GM19438 (cell line): Measurements from ENCODE around the gene SDS.

Experiments used
- ATAC-seq: cut with Tn5 transposase; IDR thresholded peaks from one replicate; pipeline ENCODE4 v1.9.1; 2021; ENCODE audit warnings: low read depth; ENCODE audit not compliant: unreplicated experiment

The SDS gene

DNA sequence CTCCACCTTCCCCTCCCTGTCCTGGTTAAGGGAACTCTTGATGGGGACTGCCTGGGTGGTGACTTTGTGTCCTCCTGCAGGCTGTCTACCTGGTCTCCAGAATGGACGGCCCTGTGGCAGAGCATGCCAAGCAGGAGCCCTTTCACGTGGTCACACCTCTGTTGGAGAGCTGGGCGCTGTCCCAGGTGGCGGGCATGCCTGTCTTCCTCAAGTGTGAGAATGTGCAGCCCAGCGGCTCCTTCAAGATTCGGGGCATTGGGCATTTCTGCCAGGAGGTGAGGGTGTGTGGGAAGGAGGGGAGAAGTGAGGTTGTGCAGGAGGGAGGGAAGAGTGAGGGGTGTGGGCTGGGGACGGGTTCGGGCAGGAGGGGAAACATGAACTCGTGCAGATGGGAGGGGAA, 24.2 kb upstream of the SDS start:
- no peak for ATAC-seq

DNA sequence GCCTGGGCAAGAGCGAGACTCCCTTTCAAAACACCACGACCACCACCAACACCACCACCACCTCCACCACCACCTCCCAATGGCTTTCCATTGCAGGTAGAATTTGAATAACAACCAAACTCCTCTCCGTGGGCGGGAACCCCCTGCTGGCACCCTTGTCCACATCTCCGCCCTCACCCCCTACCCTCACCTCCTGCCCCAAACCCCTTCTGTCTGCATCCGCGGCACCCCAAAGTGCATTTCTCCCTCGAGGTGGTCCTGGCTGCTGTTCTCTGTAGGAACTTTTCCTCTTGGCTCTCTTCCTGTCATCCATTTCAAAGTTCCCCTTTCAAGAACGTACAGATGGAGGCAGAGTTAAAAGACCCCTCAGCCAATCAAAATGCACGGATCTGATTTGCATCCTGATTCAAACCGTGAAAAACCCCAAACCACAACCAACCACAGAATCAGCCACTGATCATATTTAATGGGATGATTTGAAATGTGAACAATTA, 22.3 kb upstream of the SDS start:
- ATAC-seq, result no peak

DNA sequence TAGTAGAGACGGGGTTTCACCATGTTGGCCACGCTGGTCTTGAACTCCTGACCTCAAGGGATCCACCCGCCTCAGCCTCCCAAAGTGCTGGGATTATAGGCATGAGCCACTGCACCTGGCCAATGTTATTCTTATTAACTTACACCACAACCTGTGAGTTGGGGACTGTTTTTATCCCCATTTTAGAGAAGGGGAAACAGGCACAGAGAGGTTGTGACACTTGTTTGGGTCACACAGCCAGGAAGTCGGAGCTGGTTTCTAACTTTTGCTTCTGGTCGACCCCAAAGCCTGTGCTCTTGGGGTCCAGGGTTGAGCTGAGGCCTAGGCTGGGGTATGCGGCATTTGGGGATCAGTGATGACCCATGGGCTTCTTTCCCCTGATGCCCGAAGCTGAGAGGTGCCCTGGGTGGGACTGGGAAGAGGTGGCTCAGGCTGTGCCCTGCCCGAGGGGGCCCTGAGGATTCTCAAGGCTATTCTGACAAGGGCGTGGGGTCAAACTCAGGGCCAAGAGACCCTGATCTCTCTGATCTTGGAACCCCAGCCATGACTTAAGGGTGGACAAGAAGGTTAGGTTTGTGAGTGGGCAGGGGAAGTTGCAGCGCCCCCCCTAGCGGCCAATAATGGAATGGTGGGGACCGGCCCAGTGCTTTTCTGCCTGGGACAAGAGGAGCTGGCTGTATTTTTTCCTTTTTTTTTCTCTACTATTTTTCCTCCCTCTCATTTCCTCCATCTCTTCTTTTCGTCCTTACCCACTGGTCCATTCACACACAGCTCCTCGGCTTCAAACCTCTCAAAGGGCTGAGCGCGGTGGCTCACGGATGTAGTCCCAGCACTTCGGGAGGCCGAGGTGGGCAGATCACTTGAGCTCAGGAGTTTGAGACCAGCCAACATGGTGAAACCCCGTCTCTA, 21.5 kb upstream of the SDS start:
- no peak for ATAC-seq

DNA sequence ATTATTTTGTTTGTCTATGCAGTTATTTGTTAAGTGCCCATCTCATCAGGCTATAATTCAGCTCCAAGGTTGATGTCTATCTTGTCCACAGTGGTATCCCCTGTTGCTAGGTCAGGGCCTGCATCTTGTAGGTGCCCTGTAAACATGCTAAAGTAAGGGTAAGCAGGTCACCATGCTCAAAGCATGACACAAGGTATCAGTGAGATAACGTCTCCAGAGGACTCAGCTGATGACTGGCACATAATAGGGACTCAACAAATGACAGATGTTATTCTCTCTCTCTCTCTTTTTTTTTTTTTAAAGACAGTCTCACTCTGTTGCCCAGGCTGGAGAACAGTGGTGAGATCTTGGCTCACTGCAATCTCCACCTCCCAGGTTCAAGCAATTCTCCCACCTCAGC, 20.8 kb upstream of the SDS start:
- no peak for ATAC-seq

DNA sequence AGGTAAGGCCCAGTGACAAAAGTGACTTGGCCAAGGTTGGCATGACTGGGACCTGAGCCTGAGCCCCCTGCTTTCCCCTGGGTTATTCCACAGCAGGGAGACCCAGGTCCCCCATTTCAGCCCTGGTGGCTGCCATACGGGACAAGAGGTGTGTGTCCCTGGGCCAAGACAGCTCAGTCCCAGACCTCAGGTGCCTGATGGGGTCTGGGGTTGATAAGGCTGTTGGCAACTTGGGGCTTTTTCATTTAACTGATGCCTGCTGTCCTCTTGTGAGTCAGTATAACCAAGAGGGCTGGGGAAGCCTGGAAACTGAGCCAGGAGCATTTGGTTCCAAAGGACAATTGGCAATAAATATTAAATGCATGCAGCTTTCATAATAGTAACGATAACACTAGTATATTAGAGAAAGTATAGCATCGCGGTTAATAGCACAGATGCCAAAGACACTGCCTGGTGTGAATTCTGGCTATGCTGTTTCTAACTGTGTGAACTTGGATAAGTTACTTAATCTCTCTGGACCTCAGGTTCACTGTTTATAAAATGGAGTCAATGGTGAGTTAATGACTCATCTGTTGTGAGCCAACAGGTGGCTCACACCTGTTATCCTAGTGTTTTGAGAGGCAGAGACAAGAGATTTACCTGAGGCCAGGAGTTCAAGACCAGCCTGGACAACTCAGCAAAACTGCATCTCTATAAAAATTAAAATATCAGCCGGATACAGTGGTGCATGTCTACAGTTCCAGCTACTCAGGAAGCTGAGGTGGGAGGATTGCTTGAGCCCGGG, 19.4 kb upstream of the SDS start:
- ATAC-seq, result no peak

DNA sequence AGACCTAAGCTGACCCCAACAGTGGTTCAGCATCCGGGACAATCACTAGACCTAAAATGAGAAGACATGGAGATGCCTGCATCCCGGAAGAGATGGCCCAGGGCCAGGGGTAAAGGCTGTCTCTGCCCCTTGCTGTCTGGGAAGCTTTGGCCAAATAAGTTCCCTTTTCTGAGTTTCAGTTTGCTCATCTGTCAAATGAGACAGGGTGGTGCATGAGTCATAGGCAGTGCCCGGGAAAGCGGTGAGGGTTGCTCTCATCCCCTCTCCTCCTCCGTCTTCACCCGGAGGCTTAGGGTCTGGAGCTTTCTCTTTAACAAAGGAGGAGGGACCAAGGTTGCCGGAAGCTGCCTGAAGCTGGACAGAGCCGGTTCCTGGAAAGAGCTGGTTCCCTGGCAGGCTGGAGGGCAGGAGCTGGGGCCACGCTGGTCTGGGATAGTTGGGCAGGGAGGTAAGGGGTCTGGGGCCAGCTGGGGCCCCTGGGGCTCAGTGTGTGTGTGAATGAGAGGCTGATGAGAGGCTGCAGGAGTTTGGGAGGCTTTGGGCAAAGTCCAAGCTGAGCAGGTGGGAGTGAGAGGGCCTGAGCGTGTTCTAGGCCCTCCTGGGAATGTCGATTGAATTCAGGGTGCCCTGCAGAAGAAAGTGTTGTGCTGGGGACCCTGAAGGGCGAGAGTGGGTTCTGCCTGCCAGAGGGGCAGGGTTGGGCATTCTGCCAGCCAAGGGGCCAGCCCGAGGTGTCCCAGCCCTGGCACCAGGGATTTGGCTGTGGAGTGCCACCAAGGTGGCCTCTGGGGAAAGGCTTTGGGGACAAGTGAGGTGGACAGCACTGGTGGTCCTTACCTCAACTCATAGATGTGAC, 18.6 kb upstream of the SDS start, which contains the start of gene SDSL:
Gene SDSL (plus strand): TSS at position 351 of the 856 bp plus-strand sequence. CDS start 5,603 bp downstream, outside the sequence.
- ATAC-seq, result peak; percentile 79

DNA sequence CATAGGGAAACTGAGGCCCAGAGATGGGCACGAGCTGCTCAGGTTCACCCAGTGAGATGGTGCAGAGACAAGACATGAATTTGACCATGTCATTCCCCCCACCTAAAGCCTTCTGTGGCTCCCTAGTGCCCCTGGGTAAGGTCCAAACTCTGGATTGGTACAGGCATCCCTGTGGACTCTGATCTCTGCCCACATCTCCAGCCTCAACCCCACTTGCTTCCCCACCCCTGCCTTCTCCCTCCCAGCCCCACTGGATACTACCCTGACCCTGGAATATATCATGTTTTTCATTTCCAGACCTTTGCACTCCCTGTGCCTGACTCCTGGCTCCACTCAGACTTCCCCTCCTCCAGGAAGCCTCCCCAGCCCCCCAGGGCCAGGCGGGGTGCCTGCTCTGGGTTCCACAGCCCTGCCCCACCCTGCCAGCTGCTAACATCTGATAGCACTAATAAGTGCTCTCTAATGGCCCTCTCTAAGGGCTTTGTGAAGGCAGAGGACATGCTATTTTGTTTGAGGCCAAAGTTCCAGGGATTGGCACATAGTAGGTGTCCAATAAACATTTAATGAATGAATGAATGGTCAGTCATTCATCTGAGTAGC, 17.4 kb upstream of the SDS start:
- no peak for ATAC-seq

DNA sequence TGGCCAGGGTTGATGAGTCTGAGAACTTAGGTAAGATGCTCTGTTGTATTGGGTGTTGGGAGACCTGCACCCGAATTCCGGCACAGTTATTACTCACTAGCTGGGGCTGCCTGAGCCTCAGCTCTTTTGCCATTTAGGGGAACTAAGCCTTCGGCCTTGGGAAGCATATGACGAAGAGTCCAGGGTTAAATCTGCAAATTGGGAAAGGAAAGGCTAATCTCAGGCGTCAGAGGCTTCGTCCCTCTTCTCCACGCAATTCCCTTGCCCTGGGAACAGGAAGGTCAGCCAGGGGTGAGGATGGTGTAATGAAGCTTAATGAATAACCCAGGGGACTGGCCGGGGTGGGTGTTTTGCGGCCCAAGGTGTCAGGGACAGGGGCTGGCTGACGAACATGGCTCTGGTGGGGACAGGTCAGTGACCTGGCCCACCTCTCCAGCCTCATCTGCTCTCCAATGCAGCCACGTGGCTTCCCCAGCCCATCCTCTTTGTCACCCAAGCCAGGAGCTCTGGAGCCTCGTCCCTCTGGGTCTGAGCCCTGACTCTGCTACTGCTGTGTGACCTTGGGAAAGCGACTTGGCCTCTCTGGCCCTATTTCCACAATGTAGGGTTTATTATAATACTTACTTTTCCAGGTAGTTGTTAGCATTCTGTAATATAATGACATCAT, 14.7 kb upstream of the SDS start:
- no peak for ATAC-seq

DNA sequence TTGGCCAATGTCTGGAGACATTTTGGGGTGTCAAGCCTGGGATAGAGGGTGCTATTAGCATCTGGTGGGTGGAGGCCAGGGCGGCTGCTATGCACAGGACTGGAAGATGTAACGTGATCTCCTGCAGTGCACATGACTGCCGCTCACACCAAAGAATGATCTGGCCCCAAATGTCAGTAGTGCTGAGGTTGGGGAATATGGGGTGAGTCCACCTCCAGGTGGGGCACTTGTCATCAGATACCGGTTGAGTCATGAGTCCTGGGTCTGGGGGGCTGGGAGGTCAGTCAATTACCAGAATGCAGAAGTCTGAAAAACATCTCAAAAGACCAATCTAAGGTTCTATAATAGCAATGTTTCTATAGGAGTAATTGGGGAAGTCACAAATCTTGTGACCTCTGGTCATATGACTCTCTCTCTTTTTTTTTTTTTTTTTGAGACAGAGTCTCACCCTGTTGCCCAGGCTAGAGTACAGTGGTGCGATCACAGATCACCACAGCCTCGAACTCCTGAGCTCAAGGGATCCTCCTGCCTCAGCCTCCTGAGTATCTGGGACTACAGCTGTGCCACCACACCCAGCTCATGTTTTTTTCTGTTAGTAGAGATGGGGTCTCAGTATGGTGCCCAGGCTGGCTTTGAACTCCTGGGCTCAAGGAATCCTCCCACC, 12.5 kb upstream of the SDS start:
- ATAC-seq, result no peak

DNA sequence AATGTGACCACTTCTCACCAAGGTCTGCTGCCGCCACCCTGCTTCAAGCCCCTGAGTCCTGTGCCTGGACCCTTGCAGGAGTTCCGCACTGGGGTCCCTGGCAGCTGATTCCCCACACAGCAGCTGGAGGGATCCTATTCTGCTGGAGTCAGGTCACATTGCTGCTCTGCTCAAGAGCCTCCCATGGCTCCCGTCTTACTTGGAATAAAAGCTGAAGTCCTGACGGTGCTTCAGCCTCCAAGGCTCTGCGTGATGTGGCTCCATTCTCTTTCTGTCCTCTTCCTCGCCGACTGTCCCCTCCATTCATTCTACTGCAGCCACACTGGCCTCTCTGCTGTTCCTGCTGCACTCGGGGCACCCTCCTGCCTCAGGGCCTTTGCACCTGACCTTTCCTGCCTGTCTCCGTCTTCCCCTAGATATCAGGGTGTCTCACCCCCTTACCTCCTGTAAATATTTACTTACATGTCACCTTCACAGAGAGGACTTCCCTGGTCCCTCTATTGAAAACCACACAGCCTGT, 10.9 kb upstream of the SDS start:
- no peak for ATAC-seq

DNA sequence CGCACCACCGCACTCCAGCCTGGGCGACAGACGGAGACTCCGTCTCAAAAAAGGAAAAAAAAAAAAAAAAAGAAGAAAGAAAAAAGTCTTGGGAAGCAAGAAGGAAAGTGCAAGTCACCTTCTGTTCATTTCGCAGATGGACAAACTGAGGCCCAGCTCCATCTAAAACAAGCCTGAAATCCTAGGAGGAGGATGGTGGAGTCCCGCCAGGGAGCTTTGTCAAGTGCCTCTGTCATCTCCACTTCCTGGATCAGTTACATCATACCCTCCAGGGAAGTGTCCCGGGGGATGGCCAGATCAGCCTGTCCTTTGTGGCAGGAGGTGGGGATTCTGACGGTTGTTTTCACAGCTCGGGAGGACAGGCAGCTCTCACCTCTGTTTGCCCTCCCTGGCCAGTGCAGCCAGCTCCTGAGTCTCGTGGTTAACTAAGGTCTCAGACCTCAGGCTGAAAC, 9.8 kb upstream of the SDS start:
- ATAC-seq, result no peak

DNA sequence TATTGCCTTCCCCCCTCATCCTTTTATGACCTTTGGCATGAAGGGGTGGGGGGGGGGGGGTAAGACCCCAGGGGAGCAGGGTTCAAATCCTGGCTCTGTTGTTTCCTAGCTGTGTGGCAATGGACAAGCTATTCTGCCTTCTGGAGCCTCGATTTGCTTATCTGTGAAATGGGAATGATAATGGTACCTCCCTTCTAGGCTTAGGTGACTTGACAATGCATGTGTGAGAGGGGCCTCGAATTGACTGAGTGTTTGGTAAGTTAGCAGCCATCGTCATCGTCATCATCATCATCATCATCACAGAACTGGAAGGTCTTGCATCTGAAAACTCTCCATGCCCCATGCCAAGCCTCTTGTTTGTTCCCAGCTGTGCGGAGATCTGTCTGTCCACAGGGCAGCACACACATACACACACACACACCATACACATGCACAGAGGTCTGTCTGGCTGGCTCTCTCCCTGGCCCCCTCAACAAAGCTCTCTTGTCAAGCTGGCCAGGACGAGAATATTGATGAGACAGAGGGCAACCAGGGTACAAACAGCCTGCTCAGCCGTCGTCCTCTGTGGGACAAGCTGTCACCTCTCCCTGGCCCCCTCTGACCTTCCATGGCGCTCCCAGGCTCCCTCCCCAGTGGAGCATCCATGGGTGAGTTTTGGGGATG, 5.9 kb upstream of the SDS start:
- ATAC-seq, result no peak

DNA sequence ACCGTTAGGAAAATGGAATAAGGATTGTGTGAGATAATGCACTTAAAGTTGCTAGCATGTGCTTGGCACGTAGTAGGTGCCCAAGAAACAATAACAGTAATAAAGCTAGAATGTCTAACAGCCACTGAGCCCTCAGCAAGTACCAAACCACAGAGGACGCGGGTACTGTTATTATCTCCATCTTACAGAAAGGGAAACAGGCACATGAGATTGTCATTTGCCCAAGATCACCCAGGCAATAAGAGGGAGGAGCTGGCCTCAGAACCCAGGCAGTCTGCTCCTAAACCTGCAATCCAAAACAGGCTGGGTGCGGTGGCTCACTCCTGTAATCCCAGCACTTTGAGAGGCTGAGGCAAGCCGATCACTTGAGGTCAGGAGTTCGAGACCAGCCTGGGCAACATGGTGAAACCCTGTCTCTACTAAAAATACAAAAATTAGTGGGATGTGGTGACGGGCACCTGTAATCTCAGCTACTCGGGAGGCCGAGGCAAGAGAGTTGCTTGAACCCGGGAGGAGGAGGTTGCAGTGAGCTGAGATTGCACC, 5.1 kb upstream of the SDS start:
- ATAC-seq, result no peak

DNA sequence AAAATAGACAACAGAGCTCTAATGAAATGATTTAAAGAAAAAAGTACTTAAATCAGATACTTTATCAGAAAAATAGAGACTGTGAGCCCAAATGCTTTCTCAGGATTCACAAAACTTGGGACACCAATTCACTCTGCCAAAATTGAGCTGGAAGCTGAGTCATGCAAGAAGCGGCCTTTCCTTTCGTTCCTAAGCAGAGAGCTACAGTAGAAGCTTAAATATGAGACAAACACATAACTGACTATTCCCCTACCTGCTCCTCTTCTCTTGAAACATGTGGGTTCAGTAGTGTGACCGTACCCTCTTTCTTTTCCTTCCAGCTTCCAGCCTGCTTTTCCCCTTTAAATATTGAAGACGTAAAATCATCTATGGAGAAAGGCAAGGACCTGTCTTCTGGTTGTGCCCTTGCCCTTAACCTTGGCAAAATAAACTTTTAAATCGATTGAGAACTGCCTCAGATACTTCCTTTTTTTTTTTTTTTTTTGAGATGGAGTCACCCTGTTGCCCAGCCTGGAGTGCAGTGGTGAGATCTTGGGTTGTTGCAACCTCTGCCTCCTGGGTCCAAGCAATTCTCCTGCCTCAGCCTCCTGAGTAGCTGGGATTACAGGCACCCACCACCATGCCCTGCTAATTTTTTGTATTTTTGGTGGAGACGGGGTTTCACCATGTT, 4.4 kb upstream of the SDS start:
- ATAC-seq, result no peak

DNA sequence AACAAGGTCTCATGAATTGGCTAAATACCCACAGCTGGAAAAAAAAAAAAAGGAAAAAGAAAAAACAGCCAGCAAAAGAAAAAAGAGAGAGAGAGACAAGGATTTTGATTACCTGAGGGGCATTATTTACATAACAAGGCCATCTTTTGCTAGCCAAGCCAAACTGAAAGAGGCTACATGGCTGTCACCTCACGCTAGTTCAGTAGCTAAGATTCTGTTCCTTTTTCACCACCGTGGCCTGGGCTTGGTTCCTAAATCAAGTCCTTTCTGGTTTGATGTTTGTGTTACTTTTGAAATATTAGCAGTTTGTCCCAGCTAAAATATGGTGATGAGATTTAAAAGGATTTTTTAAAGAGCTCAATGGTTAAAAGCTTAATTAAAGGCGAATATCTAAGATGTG, 2.0 kb upstream of the SDS start:
- no peak for ATAC-seq

DNA sequence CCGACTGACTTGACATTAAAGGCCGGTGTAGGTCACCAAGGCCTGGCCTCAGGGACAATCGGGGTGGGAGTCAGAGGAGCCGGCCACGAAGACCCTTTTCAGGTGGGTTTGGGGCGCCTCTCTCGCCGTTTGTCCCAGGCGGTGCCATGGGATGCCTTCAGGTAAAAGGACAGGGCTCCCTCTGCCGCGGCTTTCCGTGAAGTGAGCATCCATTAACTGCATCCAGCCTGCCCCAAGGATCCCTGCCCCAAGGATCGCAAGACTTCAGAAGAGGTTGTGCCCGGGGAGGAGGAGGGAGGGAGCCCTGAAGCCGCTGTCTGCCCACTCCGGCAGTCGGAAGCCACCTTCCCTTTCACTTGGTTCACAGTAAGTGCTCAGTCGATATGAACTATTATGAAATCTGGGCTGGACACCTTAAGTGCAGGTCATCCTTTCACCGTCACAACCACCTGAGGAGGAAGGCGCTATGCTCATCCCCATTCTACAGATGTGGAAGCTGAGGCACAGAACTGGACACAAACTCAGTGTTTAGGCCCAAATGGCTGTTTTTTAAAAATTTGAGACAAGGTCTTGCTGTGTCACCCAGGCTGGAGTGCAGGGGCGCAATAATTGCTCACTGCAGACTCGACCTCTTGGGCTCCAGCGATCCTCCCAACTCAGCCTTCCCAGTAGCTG, 964 bp downstream of the SDS start:
- no peak for ATAC-seq
